Retinal pigment epithelial cell (primary cell): Measurements from ENCODE around the gene UBE2G1.
A peak's percentile ranks its signal among the peaks of the same experiment; 100 is the strongest.

Experiments used
- DNase-seq: peaks from one replicate; pipeline ENCODE4 v3.0.0-alpha.2; 2010; ENCODE audit warnings: low read depth
- H3K4me3 ChIP-seq: 2 replicates; pipeline ENCODE4 v1.5.1; 2011; ENCODE audit warnings: mild to moderate bottlenecking, low read length, control low read depth, moderate library complexity
- TF ChIP-seq, protein P1 (sequence below): conservative IDR thresholded peaks from 2 replicates; pipeline ENCODE4 v1.5.1; 2011; ENCODE audit warnings: low read depth, low read length, control low read depth, inconsistent platforms

The UBE2G1 gene

GRCh38 chr17:4313221-4314114 lies 53.0 kb downstream of the UBE2G1 start:
- no peak for DNase-seq
- TF ChIP-seq, protein P1, sequence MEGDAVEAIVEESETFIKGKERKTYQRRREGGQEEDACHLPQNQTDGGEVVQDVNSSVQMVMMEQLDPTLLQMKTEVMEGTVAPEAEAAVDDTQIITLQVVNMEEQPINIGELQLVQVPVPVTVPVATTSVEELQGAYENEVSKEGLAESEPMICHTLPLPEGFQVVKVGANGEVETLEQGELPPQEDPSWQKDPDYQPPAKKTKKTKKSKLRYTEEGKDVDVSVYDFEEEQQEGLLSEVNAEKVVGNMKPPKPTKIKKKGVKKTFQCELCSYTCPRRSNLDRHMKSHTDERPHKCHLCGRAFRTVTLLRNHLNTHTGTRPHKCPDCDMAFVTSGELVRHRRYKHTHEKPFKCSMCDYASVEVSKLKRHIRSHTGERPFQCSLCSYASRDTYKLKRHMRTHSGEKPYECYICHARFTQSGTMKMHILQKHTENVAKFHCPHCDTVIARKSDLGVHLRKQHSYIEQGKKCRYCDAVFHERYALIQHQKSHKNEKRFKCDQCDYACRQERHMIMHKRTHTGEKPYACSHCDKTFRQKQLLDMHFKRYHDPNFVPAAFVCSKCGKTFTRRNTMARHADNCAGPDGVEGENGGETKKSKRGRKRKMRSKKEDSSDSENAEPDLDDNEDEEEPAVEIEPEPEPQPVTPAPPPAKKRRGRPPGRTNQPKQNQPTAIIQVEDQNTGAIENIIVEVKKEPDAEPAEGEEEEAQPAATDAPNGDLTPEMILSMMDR: no peak
- no peak overlapping the region for H3K4me3 ChIP-seq

DNA sequence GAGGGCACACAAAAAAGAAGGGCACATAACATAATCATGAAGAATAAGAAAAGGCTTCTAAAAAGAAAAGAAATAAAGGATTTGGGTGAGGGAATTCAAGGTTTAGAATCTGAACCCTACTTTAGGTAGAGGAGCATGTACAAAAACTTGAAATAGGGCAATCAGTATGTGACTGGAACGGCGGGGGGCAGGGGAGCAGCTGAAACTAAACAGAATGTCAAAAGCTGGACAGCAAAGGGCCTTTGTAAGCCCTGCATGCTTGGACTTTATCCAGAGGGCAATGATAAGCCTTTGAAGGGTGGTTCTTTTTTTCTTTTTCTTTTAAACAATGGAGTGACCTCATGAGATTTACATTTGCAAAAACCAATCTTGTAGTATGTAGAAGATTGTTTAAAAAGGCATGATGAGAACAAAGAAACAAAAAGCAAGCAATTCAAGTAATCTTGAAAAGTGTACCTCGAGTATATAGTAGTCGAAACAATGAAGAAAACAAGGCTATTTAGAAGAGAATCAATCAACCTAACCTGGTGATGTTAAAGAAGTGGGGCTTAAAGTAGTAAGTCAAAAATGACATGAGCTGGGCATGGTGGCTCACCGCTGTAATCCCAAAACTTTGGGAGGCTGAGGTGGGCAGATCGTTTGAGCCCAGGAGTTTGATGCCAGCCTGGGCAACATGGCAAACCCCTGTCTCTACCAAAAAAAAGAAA lies 56.0 kb downstream of the UBE2G1 start:
- TF ChIP-seq, protein P1: no peak
- peak; percentile 24 for DNase-seq
- H3K4me3 ChIP-seq: no peak overlapping the region

- DNase-seq: no peak
- no peak overlapping the region for H3K4me3 ChIP-seq
- TF ChIP-seq, protein P1: no peak
These were observed 56.6 kb downstream of the UBE2G1 start for GRCh38 chr17:4309897-4310296.

DNA sequence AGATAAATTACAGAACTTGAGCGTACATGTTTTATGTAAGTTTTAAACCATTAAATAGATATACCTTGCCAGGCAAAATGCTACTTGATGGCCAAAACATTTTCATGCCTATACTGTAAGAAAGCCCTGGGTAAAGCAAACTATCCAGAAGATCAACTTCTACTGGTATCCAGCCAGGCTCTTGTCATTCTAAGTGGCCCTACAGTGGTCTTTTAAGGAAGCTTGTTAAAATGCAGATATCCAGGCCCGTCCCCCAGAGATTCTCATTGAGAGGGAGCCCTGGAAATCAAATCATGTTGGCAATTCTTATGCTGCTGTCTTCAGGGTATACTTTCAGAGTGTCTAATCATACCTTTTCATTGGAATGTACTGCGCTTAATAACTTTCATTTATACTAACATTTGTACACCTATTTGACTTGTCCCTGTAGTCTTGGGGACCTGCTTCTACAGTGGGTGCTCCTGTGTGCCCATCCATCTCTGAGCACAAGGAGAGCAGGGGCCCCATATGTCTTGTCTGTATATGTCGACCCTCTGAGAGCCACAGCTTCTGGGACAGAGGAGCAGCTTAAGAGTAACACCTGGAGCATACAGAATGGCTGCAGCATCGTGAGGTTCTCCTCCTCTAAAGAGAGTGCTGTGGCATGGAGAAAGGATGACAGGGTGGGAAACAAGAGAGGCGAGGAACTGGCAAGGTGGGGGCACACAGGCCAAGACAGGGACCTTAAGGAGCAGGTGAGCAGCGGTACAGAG lies 59.1 kb downstream of the UBE2G1 start:
- H3K4me3 ChIP-seq: no peak overlapping the region
- no peak for DNase-seq
- TF ChIP-seq, protein P1: no peak

DNA sequence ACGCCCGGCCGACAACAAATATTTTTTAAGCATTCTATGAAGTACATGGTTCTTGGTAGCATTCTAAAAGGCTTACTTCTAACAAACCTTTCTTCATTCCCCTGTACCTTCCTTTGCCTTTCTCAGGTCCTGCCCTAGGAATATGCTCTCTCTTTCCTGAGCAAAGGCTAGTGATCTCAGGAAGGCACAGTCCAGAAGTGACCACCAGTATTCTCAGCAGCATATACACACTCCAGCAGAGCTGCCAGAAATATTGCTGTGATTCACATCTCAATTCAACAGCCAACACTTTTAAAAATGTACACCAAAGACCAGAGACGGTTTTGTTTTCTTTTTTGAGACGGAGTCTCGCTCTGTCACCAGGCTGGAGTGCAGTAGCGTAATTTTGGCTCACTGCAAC lies 61.3 kb downstream of the UBE2G1 start:
- no peak for DNase-seq
- TF ChIP-seq, protein P1: no peak
- H3K4me3 ChIP-seq: no peak overlapping the region

DNA sequence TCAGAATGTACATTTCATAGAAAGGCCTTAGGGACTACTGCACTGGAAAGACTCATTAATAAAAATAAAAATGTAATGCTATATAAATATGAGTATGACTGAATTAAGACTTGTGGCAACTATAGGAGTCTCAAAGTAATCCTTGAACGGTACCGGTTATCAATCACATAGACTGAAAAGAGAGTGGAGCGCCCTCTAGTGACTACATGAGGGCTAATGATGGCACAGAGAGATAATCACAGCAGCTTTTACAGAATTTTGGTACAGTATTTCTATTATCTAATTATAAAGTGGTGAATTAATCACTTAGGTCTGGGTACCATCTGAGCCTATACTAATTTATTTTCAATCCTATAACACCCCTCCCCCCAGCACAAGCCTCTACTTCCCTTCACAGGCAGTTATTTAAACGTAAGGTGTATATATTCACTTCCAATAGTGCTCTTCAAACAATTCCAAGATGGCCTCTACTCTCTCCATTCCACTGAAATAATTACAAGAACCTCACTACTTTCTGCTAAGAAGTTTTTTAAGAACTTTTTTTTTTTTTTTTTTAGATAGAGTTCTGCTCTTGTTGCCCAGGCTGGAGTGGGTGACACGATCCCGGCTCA lies 62.0 kb downstream of the UBE2G1 start:
- no peak overlapping the region for H3K4me3 ChIP-seq
- no peak for DNase-seq
- TF ChIP-seq, protein P1: peak; percentile 81
